ENCODE data around the gene CCZ1.
"Not testable (repeated sequence)": the region's sequence is repeated elsewhere in the genome, so short reads cannot be mapped to it uniquely, and the experiment has no call there.

Gene CCZ1

GRCh38 chr7:5872326-5872725 lies 26.2 kb upstream of the CCZ1 start:
- no peaks in the 10 kb centered on the region for H3K4me1 ChIP-seq (ENCODE audit: insufficient read depth, low read length)
- H3K36me3 ChIP-seq (ENCODE audit: insufficient read depth, low read length): no peaks in the 10 kb centered on the region
- no peaks in the 10 kb centered on the region for H3K9me3 ChIP-seq (ENCODE audit: low read length)
- H3K4me3 ChIP-seq (ENCODE audit: low read depth in 1 of 2, low read length in 2 of 2): no peak overlapping the region
- no peak overlapping the region for H3K9ac ChIP-seq (ENCODE audit: low read length)
- no peak overlapping the region for H3K27ac ChIP-seq (ENCODE audit: low read depth, low read length)
- H3K27me3 ChIP-seq (ENCODE audit: control insufficient read depth in 1 of 2, insufficient read depth in 2 of 2, low read length in 2 of 2): no peaks in the 10 kb centered on the region

- H3K4me3 ChIP-seq (ENCODE audit: low read depth in 1 of 2, low read length in 2 of 2); H3K4me1 ChIP-seq (ENCODE audit: insufficient read depth, low read length); H3K27me3 ChIP-seq (ENCODE audit: control insufficient read depth in 1 of 2, insufficient read depth in 2 of 2, low read length in 2 of 2); H3K27ac ChIP-seq (ENCODE audit: low read depth, low read length); H3K36me3 ChIP-seq (ENCODE audit: insufficient read depth, low read length); H3K9ac ChIP-seq (ENCODE audit: low read length); H3K9me3 ChIP-seq (ENCODE audit: low read length): not testable (repeated sequence)
Measured at GRCh38 chr7:5879591-5879990, 18.9 kb upstream of the CCZ1 start.

GRCh38 chr7:5880106-5880505 lies 18.4 kb upstream of the CCZ1 start:
- not testable (repeated sequence) for H3K27ac ChIP-seq (ENCODE audit: low read depth, low read length); H3K36me3 ChIP-seq (ENCODE audit: insufficient read depth, low read length); H3K9ac ChIP-seq (ENCODE audit: low read length); H3K9me3 ChIP-seq (ENCODE audit: low read length); H3K27me3 ChIP-seq (ENCODE audit: control insufficient read depth in 1 of 2, insufficient read depth in 2 of 2, low read length in 2 of 2); H3K4me1 ChIP-seq (ENCODE audit: insufficient read depth, low read length); H3K4me3 ChIP-seq (ENCODE audit: low read depth in 1 of 2, low read length in 2 of 2)

GRCh38 chr7:5884431-5884830 lies 14.1 kb upstream of the CCZ1 start:
- H3K9ac ChIP-seq (ENCODE audit: low read length); H3K9me3 ChIP-seq (ENCODE audit: low read length); H3K4me1 ChIP-seq (ENCODE audit: insufficient read depth, low read length); H3K27ac ChIP-seq (ENCODE audit: low read depth, low read length); H3K27me3 ChIP-seq (ENCODE audit: control insufficient read depth in 1 of 2, insufficient read depth in 2 of 2, low read length in 2 of 2); H3K36me3 ChIP-seq (ENCODE audit: insufficient read depth, low read length); H3K4me3 ChIP-seq (ENCODE audit: low read depth in 1 of 2, low read length in 2 of 2): not testable (repeated sequence)

- H3K36me3 ChIP-seq (ENCODE audit: insufficient read depth, low read length); H3K9me3 ChIP-seq (ENCODE audit: low read length); H3K27ac ChIP-seq (ENCODE audit: low read depth, low read length); H3K9ac ChIP-seq (ENCODE audit: low read length); H3K4me1 ChIP-seq (ENCODE audit: insufficient read depth, low read length); H3K27me3 ChIP-seq (ENCODE audit: control insufficient read depth in 1 of 2, insufficient read depth in 2 of 2, low read length in 2 of 2); H3K4me3 ChIP-seq (ENCODE audit: low read depth in 1 of 2, low read length in 2 of 2): not testable (repeated sequence)
Measured at GRCh38 chr7:5888021-5888420, 10.5 kb upstream of the CCZ1 start.

GRCh38 chr7:5890244-5890643 lies 8.3 kb upstream of the CCZ1 start:
- not testable (repeated sequence) for H3K36me3 ChIP-seq (ENCODE audit: insufficient read depth, low read length); H3K4me1 ChIP-seq (ENCODE audit: insufficient read depth, low read length); H3K9ac ChIP-seq (ENCODE audit: low read length); H3K27me3 ChIP-seq (ENCODE audit: control insufficient read depth in 1 of 2, insufficient read depth in 2 of 2, low read length in 2 of 2); H3K9me3 ChIP-seq (ENCODE audit: low read length); H3K27ac ChIP-seq (ENCODE audit: low read depth, low read length); H3K4me3 ChIP-seq (ENCODE audit: low read depth in 1 of 2, low read length in 2 of 2)

- Histone ChIP-seq H3K9ac (ENCODE audit: low read length) (no peak overlapping the region), H3K4me1 (ENCODE audit: insufficient read depth, low read length) (no peaks in the 10 kb centered on the region), H3K27me3 (ENCODE audit: control insufficient read depth in 1 of 2, insufficient read depth in 2 of 2, low read length in 2 of 2) (no peaks in the 10 kb centered on the region), H3K27ac (ENCODE audit: low read depth, low read length) (no peak overlapping the region), H3K36me3 (ENCODE audit: insufficient read depth, low read length) (no peaks in the 10 kb centered on the region), H3K9me3 (ENCODE audit: low read length) (no peaks in the 10 kb centered on the region), H3K4me3 (ENCODE audit: low read depth in 1 of 2, low read length in 2 of 2) (no peak overlapping the region)
Measured at GRCh38 chr7:5892498-5892897, 6.0 kb upstream of the CCZ1 start.

GRCh38 chr7:5897369-5897919 lies 1.1 kb upstream of the CCZ1 start:
- not testable (repeated sequence) for H3K4me1 ChIP-seq (ENCODE audit: insufficient read depth, low read length); H3K27ac ChIP-seq (ENCODE audit: low read depth, low read length); H3K4me3 ChIP-seq (ENCODE audit: low read depth in 1 of 2, low read length in 2 of 2); H3K36me3 ChIP-seq (ENCODE audit: insufficient read depth, low read length); H3K9me3 ChIP-seq (ENCODE audit: low read length); H3K27me3 ChIP-seq (ENCODE audit: control insufficient read depth in 1 of 2, insufficient read depth in 2 of 2, low read length in 2 of 2); H3K9ac ChIP-seq (ENCODE audit: low read length)

GRCh38 chr7:5903002-5903401 lies 4.5 kb downstream of the CCZ1 start:
- H3K9ac ChIP-seq (ENCODE audit: low read length); H3K9me3 ChIP-seq (ENCODE audit: low read length); H3K4me3 ChIP-seq (ENCODE audit: low read depth in 1 of 2, low read length in 2 of 2); H3K27me3 ChIP-seq (ENCODE audit: control insufficient read depth in 1 of 2, insufficient read depth in 2 of 2, low read length in 2 of 2); H3K36me3 ChIP-seq (ENCODE audit: insufficient read depth, low read length); H3K4me1 ChIP-seq (ENCODE audit: insufficient read depth, low read length); H3K27ac ChIP-seq (ENCODE audit: low read depth, low read length): not testable (repeated sequence)

- H3K4me1 ChIP-seq (ENCODE audit: insufficient read depth, low read length); H3K4me3 ChIP-seq (ENCODE audit: low read depth in 1 of 2, low read length in 2 of 2); H3K36me3 ChIP-seq (ENCODE audit: insufficient read depth, low read length); H3K9ac ChIP-seq (ENCODE audit: low read length); H3K9me3 ChIP-seq (ENCODE audit: low read length); H3K27me3 ChIP-seq (ENCODE audit: control insufficient read depth in 1 of 2, insufficient read depth in 2 of 2, low read length in 2 of 2); H3K27ac ChIP-seq (ENCODE audit: low read depth, low read length): not testable (repeated sequence)
Measured at GRCh38 chr7:5904726-5905125, 6.2 kb downstream of the CCZ1 start.

GRCh38 chr7:5908835-5909234 lies 10.3 kb downstream of the CCZ1 start:
- H3K4me1 ChIP-seq (ENCODE audit: insufficient read depth, low read length); H3K36me3 ChIP-seq (ENCODE audit: insufficient read depth, low read length); H3K27me3 ChIP-seq (ENCODE audit: control insufficient read depth in 1 of 2, insufficient read depth in 2 of 2, low read length in 2 of 2); H3K9me3 ChIP-seq (ENCODE audit: low read length); H3K9ac ChIP-seq (ENCODE audit: low read length); H3K27ac ChIP-seq (ENCODE audit: low read depth, low read length); H3K4me3 ChIP-seq (ENCODE audit: low read depth in 1 of 2, low read length in 2 of 2): not testable (repeated sequence)

GRCh38 chr7:5916529-5916928 lies 18.0 kb downstream of the CCZ1 start:
- H3K27ac ChIP-seq (ENCODE audit: low read depth, low read length); H3K27me3 ChIP-seq (ENCODE audit: control insufficient read depth in 1 of 2, insufficient read depth in 2 of 2, low read length in 2 of 2); H3K9ac ChIP-seq (ENCODE audit: low read length); H3K9me3 ChIP-seq (ENCODE audit: low read length); H3K4me1 ChIP-seq (ENCODE audit: insufficient read depth, low read length); H3K36me3 ChIP-seq (ENCODE audit: insufficient read depth, low read length); H3K4me3 ChIP-seq (ENCODE audit: low read depth in 1 of 2, low read length in 2 of 2): not testable (repeated sequence)

GRCh38 chr7:5924180-5924579 lies 25.6 kb downstream of the CCZ1 start:
- not testable (repeated sequence) for H3K27me3 ChIP-seq (ENCODE audit: control insufficient read depth in 1 of 2, insufficient read depth in 2 of 2, low read length in 2 of 2); H3K27ac ChIP-seq (ENCODE audit: low read depth, low read length); H3K4me3 ChIP-seq (ENCODE audit: low read depth in 1 of 2, low read length in 2 of 2); H3K4me1 ChIP-seq (ENCODE audit: insufficient read depth, low read length); H3K9me3 ChIP-seq (ENCODE audit: low read length); H3K9ac ChIP-seq (ENCODE audit: low read length); H3K36me3 ChIP-seq (ENCODE audit: insufficient read depth, low read length)
